HL-60 (cell line): ENCODE measurements around the gene CDC42BPB.

Source experiments
- POLR2AphosphoS5 ChIP-seq: IDR thresholded peaks from 2 replicates; pipeline ENCODE4 v1.6.1; 2012; ENCODE audit warnings: low read depth
- TF ChIP-seq, protein P1 (sequence below): IDR thresholded peaks from one replicate; pipeline ENCODE4 v1.5.1; 2011; ENCODE audit warnings: low read length, control low read depth, inconsistent platforms; ENCODE audit not compliant: insufficient read depth

- TF ChIP-seq, protein P1, sequence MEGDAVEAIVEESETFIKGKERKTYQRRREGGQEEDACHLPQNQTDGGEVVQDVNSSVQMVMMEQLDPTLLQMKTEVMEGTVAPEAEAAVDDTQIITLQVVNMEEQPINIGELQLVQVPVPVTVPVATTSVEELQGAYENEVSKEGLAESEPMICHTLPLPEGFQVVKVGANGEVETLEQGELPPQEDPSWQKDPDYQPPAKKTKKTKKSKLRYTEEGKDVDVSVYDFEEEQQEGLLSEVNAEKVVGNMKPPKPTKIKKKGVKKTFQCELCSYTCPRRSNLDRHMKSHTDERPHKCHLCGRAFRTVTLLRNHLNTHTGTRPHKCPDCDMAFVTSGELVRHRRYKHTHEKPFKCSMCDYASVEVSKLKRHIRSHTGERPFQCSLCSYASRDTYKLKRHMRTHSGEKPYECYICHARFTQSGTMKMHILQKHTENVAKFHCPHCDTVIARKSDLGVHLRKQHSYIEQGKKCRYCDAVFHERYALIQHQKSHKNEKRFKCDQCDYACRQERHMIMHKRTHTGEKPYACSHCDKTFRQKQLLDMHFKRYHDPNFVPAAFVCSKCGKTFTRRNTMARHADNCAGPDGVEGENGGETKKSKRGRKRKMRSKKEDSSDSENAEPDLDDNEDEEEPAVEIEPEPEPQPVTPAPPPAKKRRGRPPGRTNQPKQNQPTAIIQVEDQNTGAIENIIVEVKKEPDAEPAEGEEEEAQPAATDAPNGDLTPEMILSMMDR = no peak
- TF ChIP-seq POLR2AphosphoS5 = no peak
Measured at GRCh38 chr14:102911991-102912761, 145.2 kb downstream of the CDC42BPB start.
